Activated T-cell treated with anti-CD3 and anti-CD28 coated beads, Interleukin-2, amount 50 U/mL, for 72 hours (primary cell): Measurements from ENCODE around the gene SPIN4. TPM values are rescaled to one million over a fixed set of nuclear protein-coding genes. Genes with fewer than 3 reads are reported as not detected.

Experiments used
- ATAC-seq, 2 donors: fragments of 150-1000 bp; cut with Tn5 transposase; replicated peaks in 1 of 2; 2 replicates each; pipeline ENCODE4 v1.10.0; 2021; ENCODE audit warnings: moderate library complexity in 2 of 2, mild to moderate bottlenecking in 1 of 2
- DNase-seq, 2 donors: peaks; one replicate each; pipeline ENCODE4 v3.0.0; 2021 to 2022; ENCODE audit warnings: mixed read lengths in 1 of 2
- H3K27ac Mint-ChIP-seq: one replicate; pipeline ENCODE4 v1.8.0; 2022; ENCODE audit warnings: mild to moderate bottlenecking, moderate library complexity, mixed read lengths
- H3K27me3 Mint-ChIP-seq: one replicate; pipeline ENCODE4 v1.8.0; 2022; ENCODE audit warnings: low read depth, mixed read lengths
- H3K36me3 Mint-ChIP-seq, 2 donors: one replicate each; pipeline ENCODE4 v1.8.0; 2022; ENCODE audit warnings: mixed read lengths in 2 of 2, mild to moderate bottlenecking in 1 of 2; ENCODE audit not compliant: insufficient read depth in 2 of 2
- H3K4me1 Mint-ChIP-seq: one replicate; pipeline ENCODE4 v1.8.0; 2022; ENCODE audit warnings: low read depth, mixed read lengths
- H3K4me3 Mint-ChIP-seq, 2 donors: one replicate each; pipeline ENCODE4 v1.8.0; 2022; ENCODE audit warnings: mild to moderate bottlenecking in 2 of 2, mixed read lengths in 2 of 2, moderate library complexity in 2 of 2
- H3K9me3 Mint-ChIP-seq, 2 donors: one replicate each; pipeline ENCODE4 v1.8.0; 2022; ENCODE audit warnings: mixed read lengths in 2 of 2
- total RNA-seq, 2 donors: library from RNA; stranded (reverse); gene quantifications; one replicate each; pipeline ENCODE4 v1.2.3, GENCODE V29; 2022

Gene SPIN4
- total RNA-seq, 2 donors from 2014 or later = 5.4 TPM

GRCh38 chrX:63327788-63328187 is 23.3 kb downstream of the SPIN4 start:
- Mint-ChIP-seq H3K4me3 (no peak overlapping the region), H3K27me3 (no peaks in the 10 kb centered on the region), H3K36me3 (no peaks in the 10 kb centered on the region), H3K27ac (no peak overlapping the region), H3K9me3 (no peaks in the 10 kb centered on the region), H3K4me1 (no peaks in the 10 kb centered on the region)
- DNase-seq (no peak), ATAC-seq (no peak)

DNA sequence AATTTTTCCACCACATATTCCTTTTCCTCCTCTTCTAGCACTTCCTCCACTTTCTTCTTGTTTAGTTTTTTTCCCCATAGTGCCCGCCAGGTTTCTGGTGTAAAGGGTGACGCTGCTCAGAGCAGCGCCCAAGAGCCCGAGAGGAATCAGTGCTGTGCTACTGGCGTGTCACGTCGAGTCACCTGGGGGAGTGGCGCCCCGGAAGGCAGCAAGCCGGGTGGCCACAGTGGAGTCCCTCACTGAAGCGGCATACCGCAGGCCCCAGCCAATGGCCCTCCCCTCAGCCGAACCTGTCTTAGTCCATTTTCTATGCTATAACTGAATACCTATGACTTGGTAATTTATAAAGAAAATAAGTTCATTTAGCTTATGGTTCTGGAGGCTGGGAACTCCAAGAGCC is 51.5 kb downstream of the SPIN4 start:
- H3K27ac Mint-ChIP-seq = no peak overlapping the region
- no peaks in the 10 kb centered on the region for H3K27me3 Mint-ChIP-seq
- DNase-seq (no peak), ATAC-seq (no peak)
- peaks cover 2 to 7% of the 10 kb centered on the region in 2 donors for H3K36me3 Mint-ChIP-seq
- no peaks in the 10 kb centered on the region for H3K4me1 Mint-ChIP-seq
- H3K9me3 Mint-ChIP-seq = peaks cover 5 to 6% of the 10 kb centered on the region in 2 donors
- no peak overlapping the region for H3K4me3 Mint-ChIP-seq
